HepG2 (cell line): ENCODE data around the gene NAT9. TPM values are rescaled to one million over a fixed set of nuclear protein-coding genes. Genes with fewer than 3 reads are reported as not detected.

Source experiments
- ARID4A ChIP-seq: sonication (generic); formaldehyde crosslinking; IDR thresholded peaks from 2 replicates; pipeline ENCODE4 v1.5.0; 2020; ENCODE audit warnings: mild to moderate bottlenecking, missing genetic modification reagents, borderline replicate concordance
- BORCS8-MEF2B ChIP-seq: sonication (generic); formaldehyde crosslinking; IDR thresholded peaks from 2 replicates; pipeline ENCODE4 v1.8.0; 2022; ENCODE audit warnings: mild to moderate bottlenecking, missing genetic modification reagents
- GATAD2A ChIP-seq: IDR thresholded peaks from 2 replicates; pipeline ENCODE4 v1.6.1; 2016
- IRF2 ChIP-seq: IDR thresholded peaks from 2 replicates; pipeline ENCODE4 v1.6.1; 2018; ENCODE audit warnings: missing genetic modification reagents, missing compliant biosample characterization
- KDM5A ChIP-seq: fragments of 200-600 bp; sonication (generic); IDR thresholded peaks from 2 replicates; pipeline ENCODE4 v1.7.0; 2018; ENCODE audit warnings: antibody characterized with exemption, mild to moderate bottlenecking, low read length, borderline replicate concordance
- MTA1 ChIP-seq: sonication (generic); formaldehyde crosslinking; IDR thresholded peaks from 2 replicates; pipeline ENCODE4 v1.4.0; 2020; ENCODE audit warnings: missing genetic modification reagents, mild to moderate bottlenecking, borderline replicate concordance
- NCOA2 ChIP-seq: sonication (generic); formaldehyde crosslinking; IDR thresholded peaks from 2 replicates; pipeline ENCODE4 v1.8.0; 2022; ENCODE audit warnings: inconsistent platforms
- NR2F2 ChIP-seq: IDR thresholded peaks from 2 replicates; pipeline ENCODE4 v1.6.1; 2012; ENCODE audit warnings: low read depth, inconsistent platforms, borderline replicate concordance
- NR2F6 ChIP-seq, 2 experiments: IDR thresholded peaks; 2 replicates each; pipeline ENCODE4 v1.6.1; 2016; ENCODE audit warnings: antibody characterized with exemption in 1 of 2, mild to moderate bottlenecking in 1 of 2
- PHF8 ChIP-seq: sonication (generic); formaldehyde crosslinking; IDR thresholded peaks from 2 replicates; pipeline ENCODE4 v1.5.0; 2020; ENCODE audit warnings: missing genetic modification reagents
- PPARG ChIP-seq: conservative IDR thresholded peaks from 2 replicates; pipeline ENCODE4 v1.6.1; 2016; ENCODE audit warnings: missing biosample characterization, missing genetic modification reagents
- SOX6 ChIP-seq, 2 experiments: fragments of 450-650 bp in 1 of 2; sonication (generic) in 1 of 2; formaldehyde crosslinking in 1 of 2; IDR thresholded peaks; 2 replicates each; pipeline versions ENCODE4 v1.4.0 to v1.6.1; 2017 to 2020; ENCODE audit warnings: antibody characterized with exemption in 1 of 2, mild to moderate bottlenecking in 1 of 2, missing genetic modification reagents in 1 of 2
- TARDBP ChIP-seq: sonication (generic); formaldehyde crosslinking; IDR thresholded peaks from 2 replicates; pipeline ENCODE4 v1.8.0; 2022; ENCODE audit warnings: mild to moderate bottlenecking, missing genetic modification reagents
- TGIF2 ChIP-seq: IDR thresholded peaks from 2 replicates; pipeline ENCODE4 v1.6.1; 2016; ENCODE audit warnings: control low read depth, missing compliant biosample characterization
- ZC3H13 ChIP-seq: sonication (generic); formaldehyde crosslinking; IDR thresholded peaks from 2 replicates; pipeline ENCODE4 v1.8.1; 2023; ENCODE audit warnings: mild to moderate bottlenecking, missing genetic modification reagents, moderate library complexity
- ZFP36L1 ChIP-seq: sonication (generic); formaldehyde crosslinking; IDR thresholded peaks from 2 replicates; pipeline ENCODE4 v1.8.0; 2022; ENCODE audit warnings: mild to moderate bottlenecking, missing genetic modification reagents, moderate library complexity
- ZMAT3 ChIP-seq: sonication (generic); formaldehyde crosslinking; conservative IDR thresholded peaks from 2 replicates; pipeline ENCODE4 v1.7.0; 2021; ENCODE audit warnings: missing genetic modification reagents
- ZNF264 ChIP-seq: sonication (generic); formaldehyde crosslinking; IDR thresholded peaks from 2 replicates; pipeline ENCODE4 v1.4.0; 2020; ENCODE audit warnings: missing genetic modification reagents
- ZNF280B ChIP-seq: sonication (generic); formaldehyde crosslinking; IDR thresholded peaks from 2 replicates; pipeline ENCODE4 v1.5.0; 2020; ENCODE audit warnings: missing genetic modification reagents, mild to moderate bottlenecking, borderline replicate concordance
- ZNF644 ChIP-seq: IDR thresholded peaks from 2 replicates; pipeline ENCODE4 v1.6.1; 2016; ENCODE audit warnings: low read depth
- ZNF790 ChIP-seq: sonication (generic); formaldehyde crosslinking; IDR thresholded peaks from 2 replicates; pipeline ENCODE4 v1.8.0; 2022; ENCODE audit warnings: missing genetic modification reagents, mild to moderate bottlenecking, borderline replicate concordance
- polyA plus RNA-seq, 8 experiments: library from polyadenylated mRNA; depleted of rRNA in 3 of 8; stranded (reverse) in 7 of 8; unstranded in 1 of 8; fragments of >200 nt; fragmentation: Illumina TruSeq in 4 of 8; extraction: Trizol in 4 of 8; gene quantifications; 2 replicates each; pipeline versions ENCODE4 v1.2.1 to v1.2.3, GENCODE V29; 2011 to 2016; ENCODE audit warnings: low read depth in 4 of 8, missing spikeins in 1 of 8, mixed read lengths in 1 of 8; ENCODE audit not compliant: insufficient read depth in 1 of 8
- total RNA-seq, 5 experiments: library from RNA; depleted of rRNA; stranded (reverse); fragments of >200 nt; fragmentation: Illumina TruSeq; extraction: Trizol; gene quantifications; 2 replicates each; pipeline ENCODE4 v1.2.3, GENCODE V29; 2016; ENCODE audit warnings: low read depth in 1 of 5
- TF ChIP-seq, protein P1 (sequence below): IDR thresholded peaks from 2 replicates; pipeline ENCODE4 v1.6.1; 2016; ENCODE audit warnings: mild to moderate bottlenecking, missing biosample characterization, missing genetic modification reagents
- TF ChIP-seq, protein P2 (sequence below): sonication (generic); formaldehyde crosslinking; IDR thresholded peaks from 2 replicates; pipeline ENCODE4 v1.9.0; 2022; ENCODE audit warnings: low read depth, missing genetic modification reagents

Gene NAT9
- total and polyA plus RNA-seq, 2 of the 13 experiments (the other 11 are each of a cell fraction or from before 2014, with no cell fraction given): 39.7 to 44.2 TPM

- TF ChIP-seq KDM5A: 0 out of 2 replicates have a peak, but pooled peaks have one; percentile 18
- no peak for TF ChIP-seq ZFP36L1 (CRISPR knock-in tag)
- peak; percentile 46; the same call in 1 of the 2 replicates for TF ChIP-seq NR2F6 (IDR thresholded peaks at IDR 0.05)
- no peak for TF ChIP-seq NR2F6 (CRISPR knock-in tag; IDR thresholded peaks at IDR 0.05)
- peak; percentile 78 for TF ChIP-seq PPARG (CRISPR knock-in tag)
- TF ChIP-seq, protein P1, sequence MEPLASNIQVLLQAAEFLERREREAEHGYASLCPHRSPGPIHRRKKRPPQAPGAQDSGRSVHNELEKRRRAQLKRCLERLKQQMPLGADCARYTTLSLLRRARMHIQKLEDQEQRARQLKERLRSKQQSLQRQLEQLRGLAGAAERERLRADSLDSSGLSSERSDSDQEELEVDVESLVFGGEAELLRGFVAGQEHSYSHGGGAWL: no peak; the same call in 1 of the 2 replicates
- TF ChIP-seq PHF8 (CRISPR knock-in tag): no peak
- TF ChIP-seq ZC3H13: peak; percentile 10; the same call in 1 of the 2 replicates
- 0 out of 2 replicates have a peak, but pooled peaks have one; percentile 25 for TF ChIP-seq ZNF644 (CRISPR knock-in tag)
- peak; percentile 27; the same call in 1 of the 2 replicates for TF ChIP-seq NCOA2 (CRISPR knock-in tag)
- TF ChIP-seq GATAD2A: 0 out of 2 replicates have a peak, but pooled peaks have one; percentile 5
- 0 out of 2 replicates have a peak, but pooled peaks have one; percentile 11 for TF ChIP-seq NR2F2
- 0 out of 2 replicates have a peak, but pooled peaks have one; percentile 26 for TF ChIP-seq MTA1 (CRISPR knock-in tag)
- no peak for TF ChIP-seq SOX6 (IDR thresholded peaks at IDR 0.05)
- peak; percentile 63 for TF ChIP-seq SOX6 (CRISPR knock-in tag; IDR thresholded peaks at IDR 0.05)
- TF ChIP-seq, protein P2, sequence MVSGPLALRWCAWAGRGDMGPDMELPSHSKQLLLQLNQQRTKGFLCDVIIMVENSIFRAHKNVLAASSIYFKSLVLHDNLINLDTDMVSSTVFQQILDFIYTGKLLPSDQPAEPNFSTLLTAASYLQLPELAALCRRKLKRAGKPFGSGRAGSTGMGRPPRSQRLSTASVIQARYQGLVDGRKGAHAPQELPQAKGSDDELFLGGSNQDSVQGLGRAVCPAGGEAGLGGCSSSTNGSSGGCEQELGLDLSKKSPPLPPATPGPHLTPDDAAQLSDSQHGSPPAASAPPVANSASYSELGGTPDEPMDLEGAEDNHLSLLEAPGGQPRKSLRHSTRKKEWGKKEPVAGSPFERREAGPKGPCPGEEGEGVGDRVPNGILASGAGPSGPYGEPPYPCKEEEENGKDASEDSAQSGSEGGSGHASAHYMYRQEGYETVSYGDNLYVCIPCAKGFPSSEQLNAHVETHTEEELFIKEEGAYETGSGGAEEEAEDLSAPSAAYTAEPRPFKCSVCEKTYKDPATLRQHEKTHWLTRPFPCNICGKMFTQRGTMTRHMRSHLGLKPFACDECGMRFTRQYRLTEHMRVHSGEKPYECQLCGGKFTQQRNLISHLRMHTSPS (CRISPR knock-in tag): peak; percentile 19; the same call in 1 of the 2 replicates
- TF ChIP-seq TARDBP: peak; percentile 15; the same call in 1 of the 2 replicates
- 0 out of 2 replicates have a peak, but pooled peaks have one; percentile 41 for TF ChIP-seq ZMAT3 (CRISPR knock-in tag)
- no peak for TF ChIP-seq ZNF264 (CRISPR knock-in tag)
- no peak for TF ChIP-seq BORCS8-MEF2B (CRISPR knock-in tag)
- TF ChIP-seq TGIF2: peak; percentile 72; the same call in 1 of the 2 replicates
- TF ChIP-seq IRF2: no peak
- peak; percentile 88 for TF ChIP-seq ZNF280B
- TF ChIP-seq ZNF790: no peak
- peak; percentile 52; the same call in 1 of the 2 replicates for TF ChIP-seq ARID4A (CRISPR knock-in tag)
These were observed 23.2 kb downstream of the NAT9 start (continued) for GRCh38 chr17:74752822-74753401.
